ENCODE data around the gene CALHM3.

Gene CALHM3

DNA sequence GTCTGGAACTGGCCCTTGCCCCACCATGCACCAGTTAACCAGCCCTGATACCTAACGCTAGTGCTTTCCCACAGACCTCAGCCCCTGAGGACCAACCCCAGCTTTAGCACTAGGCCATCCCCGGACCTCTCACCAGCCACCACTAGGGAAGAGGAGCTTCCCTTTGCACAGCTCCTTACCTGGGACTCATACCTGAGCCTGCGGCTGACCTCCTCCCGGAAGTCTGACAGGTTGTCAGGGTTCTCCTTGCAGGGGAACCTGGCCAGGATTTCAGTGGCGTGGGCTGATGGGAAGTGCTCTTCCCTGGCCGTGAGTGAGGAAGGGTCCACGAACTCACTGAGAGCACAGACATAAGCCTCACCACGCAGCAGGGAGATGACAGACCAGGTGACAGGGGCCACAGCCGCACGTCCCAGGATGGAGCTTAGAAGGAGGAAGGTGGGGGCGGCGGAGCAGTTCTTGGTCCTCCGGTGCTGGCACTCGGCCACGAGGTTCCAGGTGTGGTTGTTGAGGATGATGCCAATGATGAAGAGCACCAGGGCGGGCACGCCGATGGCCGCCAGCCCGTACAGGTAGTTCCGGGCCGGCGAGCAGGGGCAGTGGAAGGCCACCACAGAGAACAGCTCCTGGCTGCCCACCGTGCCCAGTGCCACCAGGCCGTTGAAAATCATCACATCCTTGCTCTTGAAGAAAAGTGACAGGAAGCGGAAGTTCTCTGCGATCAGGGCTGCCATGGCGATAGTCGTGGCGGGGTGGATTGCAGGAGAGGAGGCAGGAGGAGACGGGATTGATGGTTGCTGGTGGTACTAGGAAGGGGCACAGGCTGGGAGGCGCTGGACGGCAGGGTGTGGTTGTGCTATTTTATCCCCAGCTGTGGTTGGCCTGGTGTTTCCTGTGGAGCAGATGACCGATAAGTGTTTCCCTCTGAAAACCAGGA, 29.6 kb downstream of the CALHM3 start:
- no peak for DNase-seq (ENCODE audit: low spot score)

DNA sequence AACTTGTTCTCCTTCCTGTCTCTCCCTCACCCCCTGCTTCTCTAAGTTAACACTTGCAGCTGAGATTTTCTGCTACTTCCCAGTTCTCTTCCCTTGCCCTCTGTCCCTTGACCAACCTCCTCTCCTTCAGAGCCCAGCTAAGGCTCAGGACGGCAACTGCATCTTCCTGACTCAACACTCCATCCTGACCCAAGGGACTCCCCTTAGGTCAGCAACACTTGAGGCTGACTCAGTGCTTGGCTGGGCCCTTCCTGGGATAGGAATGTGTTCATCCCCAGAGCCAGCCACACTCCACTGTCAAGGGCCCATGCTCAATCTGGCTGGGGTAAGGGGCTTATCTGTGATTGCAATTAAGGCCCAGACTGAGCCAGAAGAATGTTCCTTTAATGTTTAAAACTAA, 30.3 kb downstream of the CALHM3 start:
- no peak for DNase-seq (ENCODE audit: low spot score)

DNA sequence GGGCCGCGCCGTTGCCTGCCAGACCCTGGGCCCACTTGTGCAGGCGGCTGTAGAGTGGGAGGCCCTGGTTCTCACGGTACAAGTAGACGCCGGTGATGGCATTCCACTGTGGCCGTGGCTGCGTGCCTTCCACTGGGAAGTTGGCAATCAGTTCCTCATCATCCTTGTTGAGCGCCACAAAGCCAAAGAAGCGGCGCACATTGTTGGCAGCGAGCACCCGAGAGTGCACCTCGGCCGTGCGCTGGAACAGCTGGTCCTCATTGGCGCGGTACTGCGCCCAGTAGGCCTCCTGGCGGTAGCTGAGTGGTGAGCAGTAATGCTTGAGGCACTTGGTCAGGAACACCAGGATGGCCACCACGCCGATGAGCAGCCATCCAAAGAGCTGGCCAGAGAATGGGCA, 31.9 kb downstream of the CALHM3 start:
- no peak for DNase-seq (ENCODE audit: low spot score)

DNA sequence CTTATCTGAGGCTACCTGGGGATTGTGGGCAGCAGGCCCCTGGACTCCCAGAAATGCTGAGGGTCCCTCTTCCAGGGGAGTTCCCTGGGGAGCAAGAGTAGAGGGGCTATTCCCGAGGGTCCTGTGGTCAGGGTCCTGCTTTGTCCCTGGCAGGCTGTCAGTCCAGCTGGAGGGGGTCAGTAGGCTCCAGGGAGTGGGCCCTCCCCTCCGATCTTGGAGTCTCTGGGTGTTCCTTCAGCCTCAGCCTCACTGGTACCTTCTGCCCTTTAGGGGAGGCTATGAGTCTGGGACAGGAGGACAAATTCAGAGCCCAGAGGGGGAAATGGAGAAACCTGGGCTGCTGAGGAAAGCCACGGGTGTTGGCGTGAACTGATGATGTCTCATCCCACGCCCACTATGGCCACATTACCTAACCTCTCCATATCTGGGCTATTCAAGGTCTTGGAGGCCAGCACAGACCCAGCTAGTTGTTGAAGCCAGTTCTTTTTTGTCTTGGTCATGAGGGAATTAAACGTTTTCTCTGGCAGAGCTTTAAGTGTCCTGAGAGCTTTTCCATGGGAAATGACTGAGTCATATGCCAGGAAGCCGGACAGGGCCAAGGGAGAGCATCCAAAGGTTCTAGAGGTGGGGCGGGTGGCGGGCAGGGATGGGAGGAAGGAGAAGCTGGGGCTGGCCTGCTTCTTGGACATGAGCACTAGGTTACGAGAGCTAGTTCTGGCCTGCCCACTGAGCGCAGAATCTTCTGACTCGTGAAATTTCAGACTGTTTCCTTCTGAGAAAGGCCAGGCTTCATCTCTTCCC, 33.1 kb downstream of the CALHM3 start:
- no peak for DNase-seq (ENCODE audit: low spot score)

DNA sequence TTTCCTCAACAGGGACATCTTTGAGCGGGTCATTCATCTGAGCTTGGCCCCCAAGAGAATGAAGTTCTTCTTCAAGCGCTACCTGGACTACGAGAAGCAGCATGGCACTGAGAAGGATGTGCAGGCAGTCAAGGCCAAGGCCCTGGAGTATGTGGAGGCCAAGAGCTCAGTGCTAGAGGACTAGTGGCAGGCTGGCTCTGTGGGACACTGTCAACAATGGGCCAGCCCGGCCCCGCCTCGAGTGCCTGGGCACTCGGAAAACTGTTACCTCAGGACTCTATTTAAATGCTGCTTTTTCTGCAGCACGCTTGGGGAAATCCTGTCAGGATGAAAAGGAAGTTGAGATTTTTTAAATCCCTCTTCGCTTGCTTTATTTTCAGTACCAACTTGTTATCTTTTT, 33.7 kb downstream of the CALHM3 start:
- DNase-seq (ENCODE audit: low spot score): no peak

DNA sequence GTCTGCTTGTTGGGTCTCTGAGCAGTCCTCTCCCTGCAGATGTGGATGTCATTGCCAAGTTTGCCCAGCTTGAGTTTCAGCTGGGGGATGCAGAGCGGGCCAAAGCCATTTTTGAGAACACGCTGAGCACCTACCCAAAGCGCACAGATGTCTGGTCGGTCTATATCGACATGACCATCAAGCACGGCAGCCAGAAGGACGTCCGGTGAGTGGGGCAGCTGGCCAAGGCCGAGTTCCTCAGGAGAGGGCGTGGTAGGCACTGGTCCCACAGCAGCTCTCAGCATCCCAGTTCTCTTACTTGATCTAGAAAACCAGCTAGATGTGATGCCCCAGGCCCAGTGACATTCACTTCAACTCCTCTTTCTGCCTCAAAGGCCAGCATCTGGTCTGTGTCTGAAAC, 34.6 kb downstream of the CALHM3 start:
- no peak for DNase-seq (ENCODE audit: low spot score)

DNA sequence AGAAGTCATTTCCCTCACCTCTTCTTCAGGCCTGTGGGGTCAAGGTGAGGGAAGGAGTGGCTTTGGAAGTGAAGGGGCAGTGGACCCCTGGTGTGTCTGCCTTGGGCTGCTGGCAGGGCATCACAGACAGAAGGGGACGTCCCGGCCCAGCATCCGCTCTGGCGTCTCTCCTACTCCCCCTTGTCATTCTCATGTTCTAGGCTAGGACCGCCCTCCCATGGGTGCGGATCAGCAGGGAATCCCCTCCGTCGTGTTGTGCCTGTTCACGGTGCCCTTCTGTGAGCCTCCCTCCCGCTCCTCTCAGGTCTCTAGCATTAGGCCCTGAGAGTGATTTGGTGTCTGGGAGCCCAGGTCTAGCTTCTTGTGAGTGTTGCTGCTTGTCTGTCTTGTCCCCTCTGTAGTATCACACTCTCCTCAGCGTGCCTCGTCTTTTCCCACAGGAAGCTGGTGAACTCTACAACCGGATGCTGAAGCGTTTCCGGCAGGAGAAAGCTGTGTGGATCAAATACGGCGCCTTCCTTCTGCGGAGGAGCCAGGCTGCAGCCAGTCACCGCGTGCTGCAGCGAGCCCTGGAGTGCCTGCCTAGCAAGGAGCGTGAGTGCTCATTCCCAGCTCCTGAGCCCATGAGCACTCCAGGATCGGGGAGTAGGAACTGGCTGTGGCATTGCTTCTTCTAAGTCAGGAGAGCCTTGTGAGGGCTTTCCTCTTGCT, 35.4 kb downstream of the CALHM3 start:
- no peak for DNase-seq (ENCODE audit: low spot score)

DNA sequence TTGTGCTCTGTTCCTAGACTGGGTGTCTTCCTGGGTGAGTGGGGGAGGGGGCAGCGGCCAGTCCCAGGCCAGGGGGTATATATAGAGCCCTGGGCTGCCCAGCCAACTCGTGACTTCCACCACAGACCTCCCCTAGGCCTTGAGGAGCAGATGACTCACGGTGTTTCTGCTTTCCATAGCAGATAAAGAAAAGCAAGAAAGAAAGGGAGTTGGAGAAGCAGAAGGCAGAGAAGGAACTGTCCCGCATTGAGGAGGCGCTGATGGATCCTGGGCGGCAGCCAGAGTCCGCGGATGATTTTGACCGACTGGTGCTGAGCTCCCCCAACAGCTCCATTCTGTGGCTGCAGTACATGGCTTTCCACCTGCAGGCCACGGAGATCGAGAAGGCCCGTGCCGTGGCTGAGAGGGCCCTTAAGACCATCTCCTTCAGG, 37.0 kb downstream of the CALHM3 start:
- DNase-seq (ENCODE audit: low spot score): no peak

DNA sequence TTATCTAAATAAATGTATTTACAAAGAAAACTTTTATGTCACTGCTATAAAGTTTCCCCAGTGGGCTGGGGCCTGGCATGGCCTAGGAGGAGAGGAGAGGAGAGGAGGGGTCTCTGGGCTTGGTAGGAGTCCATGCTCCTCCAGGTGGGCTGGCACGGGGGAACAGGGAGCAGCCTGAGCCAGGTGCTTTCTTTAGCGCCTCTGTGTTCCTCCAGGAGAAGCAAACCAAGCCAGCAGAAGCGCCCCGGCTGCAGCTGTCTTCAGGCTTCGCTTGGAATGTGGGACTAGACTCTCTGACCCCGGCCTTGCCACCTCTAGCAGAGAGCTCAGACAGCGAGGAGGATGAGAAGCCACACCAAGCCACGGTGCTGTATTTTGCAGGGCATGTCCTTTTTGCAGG, 37.4 kb downstream of the CALHM3 start:
- no peak for DNase-seq (ENCODE audit: low spot score)

DNA sequence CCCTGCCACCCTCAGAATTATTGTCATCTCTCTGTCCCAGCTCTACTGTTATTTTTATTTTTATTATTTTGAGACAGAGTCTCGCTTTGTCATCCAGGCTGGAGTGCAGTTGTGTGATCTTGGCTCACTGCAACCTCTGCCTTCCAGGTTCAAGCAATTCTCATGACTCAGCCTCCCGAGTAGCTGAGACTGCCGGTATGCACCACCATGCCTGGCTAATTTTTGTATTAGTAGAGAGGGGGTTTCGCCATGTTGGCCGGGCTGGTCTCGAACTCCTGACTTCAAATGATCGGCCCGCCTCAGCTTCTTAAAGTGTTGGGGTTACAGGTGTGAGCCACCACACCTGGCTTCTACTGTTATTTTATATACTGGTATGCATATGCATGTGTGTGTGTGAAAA, 37.8 kb downstream of the CALHM3 start:
- DNase-seq (ENCODE audit: low spot score): no peak

DNA sequence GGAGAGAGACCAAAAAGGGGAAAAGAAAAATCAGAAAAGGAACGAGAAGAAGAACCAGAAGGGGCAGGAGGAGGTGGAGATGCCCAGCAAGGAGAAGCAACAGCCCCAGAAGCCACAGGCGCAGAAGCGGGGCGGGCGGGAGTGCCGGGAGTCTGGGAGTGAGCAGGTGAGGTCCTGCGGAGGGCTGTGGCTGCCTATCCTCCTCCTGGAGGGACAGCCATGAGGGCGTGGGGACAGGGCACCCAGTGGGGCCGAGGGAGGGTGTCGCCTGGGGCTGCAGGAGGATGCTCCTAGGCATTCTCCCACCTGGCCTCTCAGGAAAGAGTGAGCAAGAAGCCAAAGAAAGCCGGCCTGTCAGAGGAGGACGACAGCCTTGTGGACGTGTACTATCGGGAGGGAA, 38.6 kb downstream of the CALHM3 start:
- no peak for DNase-seq (ENCODE audit: low spot score)

DNA sequence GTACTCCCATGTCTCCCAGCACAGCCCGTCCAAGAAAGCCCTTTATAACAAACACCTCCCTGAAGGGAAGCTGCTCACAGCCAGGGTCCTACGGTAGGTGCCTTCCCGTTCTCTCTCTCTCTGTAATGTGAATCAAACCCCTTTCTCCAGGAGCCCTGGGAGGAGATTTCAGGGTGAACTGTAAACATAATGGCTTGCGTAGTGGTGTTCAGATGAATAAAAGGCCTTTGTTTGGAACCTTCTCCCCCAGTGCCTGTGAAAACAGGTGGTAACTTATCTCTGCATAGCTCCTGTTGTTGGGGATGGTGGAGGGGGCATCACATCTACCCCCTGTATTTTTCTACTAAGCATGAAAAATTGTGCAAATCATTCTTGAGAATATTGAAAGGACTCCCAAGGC, 39.3 kb downstream of the CALHM3 start:
- no peak for DNase-seq (ENCODE audit: low spot score)

DNA sequence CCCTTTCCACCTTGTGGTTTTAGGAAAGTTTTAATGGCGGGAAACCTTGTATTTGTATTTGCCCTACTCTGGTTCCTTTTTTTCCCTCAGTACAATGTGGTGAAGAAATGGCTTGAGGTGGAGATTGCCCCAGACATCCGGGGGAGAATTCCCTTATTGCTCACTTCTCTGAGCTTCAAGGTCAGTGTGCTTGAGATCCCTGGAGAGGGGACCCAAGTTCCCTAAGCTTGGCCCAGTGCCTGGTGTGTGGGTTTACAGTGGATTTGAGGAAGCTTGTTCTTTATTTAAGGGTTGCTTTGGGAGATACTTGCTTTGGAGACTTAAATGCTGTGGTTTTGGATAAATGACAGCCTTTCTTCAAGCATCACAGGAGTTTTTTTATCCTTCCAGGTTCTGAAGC, 45.2 kb downstream of the CALHM3 start:
- DNase-seq (ENCODE audit: low spot score): no peak

DNA sequence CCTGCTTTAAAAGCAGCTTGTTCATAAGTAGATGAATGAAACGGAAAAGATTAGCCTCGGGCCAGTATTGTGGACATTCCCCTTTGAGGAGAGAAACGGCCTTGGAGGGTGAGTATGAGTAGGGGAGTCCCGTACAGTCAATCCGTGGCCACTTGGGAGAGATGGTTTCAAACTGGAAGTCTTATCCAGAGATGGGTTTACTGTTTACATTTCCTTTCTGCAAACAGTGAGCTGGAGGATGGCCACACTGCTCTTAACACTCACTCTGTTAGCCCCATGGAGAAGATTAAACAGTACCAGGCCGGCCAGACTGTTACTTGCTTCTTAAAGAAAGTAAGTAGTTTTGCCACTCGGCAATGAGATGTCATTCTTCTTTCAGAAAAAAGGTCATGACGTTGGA, 47.1 kb downstream of the CALHM3 start:
- DNase-seq (ENCODE audit: low spot score): no peak

DNA sequence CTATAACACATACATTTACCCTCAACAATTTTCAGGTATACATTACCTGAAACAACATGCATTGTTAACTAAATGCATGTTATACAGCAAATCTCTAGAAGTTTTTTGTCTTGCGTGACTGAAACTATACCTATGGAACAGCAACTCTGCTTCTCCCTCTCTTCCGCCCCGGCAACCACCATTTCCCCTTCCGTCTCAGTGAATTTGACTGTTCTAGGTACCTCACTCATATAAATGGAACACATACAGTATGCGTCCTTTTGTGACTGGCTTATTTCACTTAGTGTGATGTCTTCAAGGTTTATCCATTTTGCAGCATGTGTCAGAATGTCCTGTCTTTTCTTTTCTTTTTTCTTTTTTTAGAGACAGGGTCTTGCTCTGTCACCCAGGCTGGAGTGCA, 49.4 kb downstream of the CALHM3 start:
- no peak for DNase-seq (ENCODE audit: low spot score)

DNA sequence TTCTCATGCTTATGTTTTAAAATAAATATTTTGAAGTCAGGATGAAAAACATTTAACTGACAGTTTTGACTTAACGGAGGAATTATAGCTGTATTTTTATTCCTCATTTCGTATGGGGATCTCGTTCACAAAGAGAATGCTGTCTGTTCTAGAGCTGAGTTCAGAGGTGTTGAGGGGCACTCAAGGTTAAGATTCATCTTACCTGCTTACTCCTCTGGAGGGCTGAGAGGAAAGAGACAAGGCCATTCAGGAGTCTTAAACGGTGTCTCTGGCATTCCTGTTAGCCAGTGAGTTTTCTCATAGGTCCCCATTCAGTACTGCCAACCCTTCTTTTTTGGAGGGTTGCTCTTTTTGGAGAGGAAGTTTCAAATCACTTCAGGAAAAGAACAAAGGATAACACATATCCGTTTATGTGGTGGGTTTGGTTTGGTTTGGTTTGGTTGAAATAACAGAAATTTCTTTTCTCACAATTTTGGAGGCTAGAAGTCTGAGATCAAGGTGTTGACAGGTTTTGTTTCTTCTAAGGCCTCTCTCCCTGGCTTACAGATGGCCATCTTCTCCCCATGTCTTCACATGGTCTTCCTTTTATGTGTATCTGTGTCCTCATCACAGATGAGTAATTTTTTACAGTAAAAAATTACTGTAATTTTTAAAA, 49.9 kb downstream of the CALHM3 start:
- no peak for DNase-seq (ENCODE audit: low spot score)

DNA sequence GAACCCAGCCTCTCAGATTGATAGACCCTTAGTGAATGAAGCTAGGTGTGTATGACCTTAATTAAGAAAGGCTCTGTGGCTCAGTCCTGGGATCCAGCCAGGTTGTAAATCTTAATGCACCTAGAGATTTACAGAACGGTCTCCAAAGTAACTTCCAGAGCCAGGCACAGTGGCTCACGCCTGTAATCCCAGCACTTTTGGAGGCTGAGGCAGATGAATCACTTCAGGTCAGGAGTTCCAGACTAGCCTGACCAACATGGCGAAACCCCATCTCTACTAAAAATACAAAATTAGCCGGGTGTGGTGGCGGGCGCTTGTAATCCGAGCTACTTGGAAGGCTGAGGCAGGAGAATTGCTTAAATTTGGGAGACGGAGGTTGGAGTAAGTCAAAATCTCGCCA, 51.2 kb downstream of the CALHM3 start:
- no peak for DNase-seq (ENCODE audit: low spot score)

DNA sequence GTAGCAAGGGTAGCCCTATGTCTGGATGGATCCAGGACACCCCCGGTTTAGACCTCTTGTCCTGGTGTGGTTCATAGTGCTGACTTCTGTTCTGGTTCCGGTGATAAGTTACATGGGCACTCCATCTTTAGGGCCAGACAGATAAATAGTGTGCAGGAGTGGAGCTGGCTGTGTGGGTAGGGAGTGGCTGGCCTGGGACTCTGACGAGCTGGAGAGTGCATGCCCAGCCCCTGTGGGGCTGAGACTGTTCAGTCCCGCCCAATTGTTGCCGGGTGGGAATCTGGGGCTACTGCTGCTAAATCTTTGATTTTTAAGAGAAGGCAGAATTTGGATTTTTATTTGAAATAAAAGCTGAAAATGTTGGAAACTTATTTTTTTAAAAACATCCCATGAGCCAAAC, 55.3 kb downstream of the CALHM3 start:
- DNase-seq (ENCODE audit: low spot score): no peak
